OCI-LY7 (cell line): ENCODE data around the gene FIG4.

Source experiments
- EZH2phosphoT487 ChIP-seq: fragments of 200-600 bp; sonication (generic); IDR thresholded peaks from 2 replicates; pipeline ENCODE4 v1.6.1; 2018; ENCODE audit warnings: low read depth, borderline replicate concordance, mild to moderate bottlenecking, mixed run types, antibody characterized with exemption, low read length, moderate library complexity, mixed read lengths
- TF ChIP-seq, protein P1 (sequence below): fragments of 200-600 bp; sonication (generic); conservative IDR thresholded peaks from 2 replicates; pipeline ENCODE4 v1.5.1; 2014; ENCODE audit warnings: mild to moderate bottlenecking, antibody characterized with exemption, low read length, moderate library complexity, mixed read lengths

DNA sequence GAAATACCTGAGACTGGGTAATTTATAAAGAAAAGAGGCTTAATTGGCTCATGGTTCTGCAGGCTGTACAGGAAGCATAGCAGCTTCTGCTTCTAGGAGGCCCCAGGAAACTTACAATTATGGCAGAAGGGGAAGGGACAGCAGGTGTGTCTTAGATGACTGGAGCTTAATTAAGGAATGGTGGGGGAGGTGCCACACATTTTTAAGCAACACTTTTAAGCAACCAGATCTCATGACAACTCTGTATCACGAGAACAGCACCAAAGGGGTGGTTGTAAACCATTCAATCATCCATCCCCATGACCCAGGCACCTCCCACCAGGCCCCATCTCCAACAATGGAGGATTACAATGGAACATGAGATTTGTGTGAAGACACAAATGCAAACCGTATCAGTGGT is 26.9 kb downstream of the FIG4 start:
- no peak for TF ChIP-seq EZH2phosphoT487
- TF ChIP-seq, protein P1, sequence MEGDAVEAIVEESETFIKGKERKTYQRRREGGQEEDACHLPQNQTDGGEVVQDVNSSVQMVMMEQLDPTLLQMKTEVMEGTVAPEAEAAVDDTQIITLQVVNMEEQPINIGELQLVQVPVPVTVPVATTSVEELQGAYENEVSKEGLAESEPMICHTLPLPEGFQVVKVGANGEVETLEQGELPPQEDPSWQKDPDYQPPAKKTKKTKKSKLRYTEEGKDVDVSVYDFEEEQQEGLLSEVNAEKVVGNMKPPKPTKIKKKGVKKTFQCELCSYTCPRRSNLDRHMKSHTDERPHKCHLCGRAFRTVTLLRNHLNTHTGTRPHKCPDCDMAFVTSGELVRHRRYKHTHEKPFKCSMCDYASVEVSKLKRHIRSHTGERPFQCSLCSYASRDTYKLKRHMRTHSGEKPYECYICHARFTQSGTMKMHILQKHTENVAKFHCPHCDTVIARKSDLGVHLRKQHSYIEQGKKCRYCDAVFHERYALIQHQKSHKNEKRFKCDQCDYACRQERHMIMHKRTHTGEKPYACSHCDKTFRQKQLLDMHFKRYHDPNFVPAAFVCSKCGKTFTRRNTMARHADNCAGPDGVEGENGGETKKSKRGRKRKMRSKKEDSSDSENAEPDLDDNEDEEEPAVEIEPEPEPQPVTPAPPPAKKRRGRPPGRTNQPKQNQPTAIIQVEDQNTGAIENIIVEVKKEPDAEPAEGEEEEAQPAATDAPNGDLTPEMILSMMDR = no peak
